ENCODE data around the gene MST1.

MST1 gene

GRCh38 chr3:49689046-49689907 lies at the start of gene MST1, which contains the start of gene RNF123:
TSS of gene MST1 (minus strand) at chr3:49689474. CDS start at chr3:49688691, 783 bp downstream.
TSS of gene RNF123 (plus strand) at chr3:49689557. CDS start at chr3:49691166, 1,609 bp downstream.
- no peak for DNase-seq

- DNase-seq: no peak
Observed at GRCh38 chr3:49738067-49738713, 48.9 kb upstream of the MST1 start.

GRCh38 chr3:49734752-49735151 lies 45.5 kb upstream of the MST1 start:
- DNase-seq: no peak

- no peak for DNase-seq
Observed at GRCh38 chr3:49733551-49733950, 44.3 kb upstream of the MST1 start.

GRCh38 chr3:49732597-49732996 lies 43.3 kb upstream of the MST1 start:
- no peak for DNase-seq

- no peak for DNase-seq
Observed at GRCh38 chr3:49729966-49730609, 40.8 kb upstream of the MST1 start.

GRCh38 chr3:49727924-49728361 lies 38.7 kb upstream of the MST1 start:
- DNase-seq: no peak

- DNase-seq: no peak
Observed at GRCh38 chr3:49727154-49727923, 38.1 kb upstream of the MST1 start.

- peak; percentile 9 for DNase-seq
Observed at GRCh38 chr3:49725906-49726681, 36.8 kb upstream of the MST1 start.

GRCh38 chr3:49724586-49724985 lies 35.3 kb upstream of the MST1 start:
- DNase-seq: no peak

GRCh38 chr3:49723628-49724551 lies 34.6 kb upstream of the MST1 start, which contains the start of gene GMPPB:
TSS of gene GMPPB (minus strand) at chr3:49723951. CDS start at chr3:49723726, 225 bp downstream.
- peak; percentile 93 for DNase-seq

- DNase-seq: peak; percentile 64
Observed at GRCh38 chr3:49723296-49723627, 34.0 kb upstream of the MST1 start.

- no peak for DNase-seq
Observed at GRCh38 chr3:49722896-49723295, 33.6 kb upstream of the MST1 start.

GRCh38 chr3:49721896-49722781 lies 32.9 kb upstream of the MST1 start:
- no peak for DNase-seq

- no peak for DNase-seq
Observed at GRCh38 chr3:49721596-49721895, 32.3 kb upstream of the MST1 start.

- DNase-seq: no peak
Observed at GRCh38 chr3:49720855-49721595, 31.8 kb upstream of the MST1 start.

GRCh38 chr3:49719214-49719884 lies 30.1 kb upstream of the MST1 start, which contains the start of gene AMIGO3:
TSS of gene AMIGO3 (minus strand) at chr3:49719684. CDS start at chr3:49719465, 219 bp downstream.
- DNase-seq: peak; percentile 85

- peak; percentile 14 for DNase-seq
Observed at GRCh38 chr3:49718858-49719213, 29.6 kb upstream of the MST1 start.

Measured in NCI-H2029 (cell line).